Endodermal cell (in vitro differentiated cells): ENCODE data around the gene IFI6. TPM values are rescaled to one million over a fixed set of nuclear protein-coding genes. Genes with fewer than 3 reads are reported as not detected.

Experiments
- DNase-seq: peaks from one replicate; pipeline ENCODE4 v3.0.0-alpha.2; 2017
- H3K27ac ChIP-seq: 2 replicates; pipeline ENCODE4 v1.5.1; 2013; ENCODE audit warnings: mild to moderate bottlenecking, low read depth, low read length, moderate library complexity
- H3K27me3 ChIP-seq: 2 replicates; pipeline ENCODE4 v1.6.1; 2013; ENCODE audit warnings: mild to moderate bottlenecking, low read length, moderate library complexity; ENCODE audit not compliant: insufficient read depth, control insufficient read depth, poor library complexity, severe bottlenecking
- H3K36me3 ChIP-seq: 2 replicates; pipeline ENCODE4 v1.7.0; 2013; ENCODE audit warnings: mild to moderate bottlenecking, low read length, moderate library complexity; ENCODE audit not compliant: control insufficient read depth, insufficient read depth
- H3K4me1 ChIP-seq: one replicate; pipeline ENCODE4 v1.7.0; 2013; ENCODE audit warnings: low read length; ENCODE audit not compliant: control insufficient read depth, insufficient read depth
- H3K4me3 ChIP-seq: 2 replicates; pipeline ENCODE4 v1.5.1; 2013; ENCODE audit warnings: mild to moderate bottlenecking, low read length, moderate library complexity
- H3K9ac ChIP-seq: 2 replicates; pipeline ENCODE4 v1.6.1; 2013; ENCODE audit warnings: mild to moderate bottlenecking, low read length, moderate library complexity; ENCODE audit not compliant: poor library complexity, severe bottlenecking; ENCODE audit errors: extremely low read depth
- H3K9me3 ChIP-seq: 2 replicates; pipeline ENCODE4 v1.6.1; 2013; ENCODE audit warnings: mild to moderate bottlenecking, low read length, moderate library complexity; ENCODE audit not compliant: control insufficient read depth
- H3K27ac Mint-ChIP-seq: 2 replicates; pipeline ENCODE4 v1.8.0; 2020; ENCODE audit warnings: mixed read lengths
- H3K27me3 Mint-ChIP-seq: 2 replicates; pipeline ENCODE4 v1.8.0; 2021; ENCODE audit warnings: mild to moderate bottlenecking, mixed read lengths; ENCODE audit not compliant: insufficient read depth
- H3K36me3 Mint-ChIP-seq: 2 replicates; pipeline ENCODE4 v1.8.0; 2020; ENCODE audit warnings: low read depth, mixed read lengths
- H3K4me1 Mint-ChIP-seq: 2 replicates; pipeline ENCODE4 v1.8.0; 2020; ENCODE audit warnings: mixed read lengths
- H3K4me3 Mint-ChIP-seq: 2 replicates; pipeline ENCODE4 v1.8.0; 2020; ENCODE audit warnings: mild to moderate bottlenecking, moderate library complexity, mixed read lengths
- H3K9me3 Mint-ChIP-seq: 2 replicates; pipeline ENCODE4 v1.8.0; 2020; ENCODE audit warnings: mild to moderate bottlenecking, mixed read lengths
- CTCF ChIP-seq: fragments of 200-600 bp; sonication (generic); conservative IDR thresholded peaks from 2 replicates; pipeline ENCODE4 v1.5.0; 2021; ENCODE audit warnings: antibody characterized with exemption, mild to moderate bottlenecking
- WGBS, 2 experiments: methylation state at CpG; one replicate each; pipeline versions ENCODE4 v1.1.5 to v1.1.7; 2013; ENCODE audit warnings: missing lambda C conversion rate in 2 of 2, mixed read lengths in 1 of 2; ENCODE audit not compliant: insufficient coverage in 1 of 2, insufficient read length in 1 of 2; 5-methylcytosine and 5-hydroxymethylcytosine counted together
- total RNA-seq, 2 donors: library from RNA; stranded (reverse); fragmentation: NEBNext Ultra II Directional in 1 of 2; extraction: Animal tissue kit (Norgen Biotek cat#: 25700) in 1 of 2; gene quantifications; 2 replicates in 1 of 2; 3 replicates in 1 of 2; pipeline ENCODE4 v1.2.1, GENCODE V29; 2021

IFI6 gene
- total RNA-seq, 2 donors from 2014 or later: 0.71 to 1.1 TPM

GRCh38 chr1:27713869-27714513 lies 42.0 kb upstream of the IFI6 start:
- no peak overlapping the region for H3K9ac ChIP-seq
- TF ChIP-seq CTCF: no peak
- H3K9me3 Mint-ChIP-seq: peaks cover 8% of the 10 kb centered on the region
- DNase-seq: no peak
- no peak overlapping the region for H3K27ac Mint-ChIP-seq
- no peak overlapping the region for H3K27ac ChIP-seq
- 90 to 93% methylated on average over 3 of the region's 3 CpGs for WGBS, 2 experiments
- no peak overlapping the region for H3K4me3 Mint-ChIP-seq
- no peaks in the 10 kb centered on the region for H3K36me3 ChIP-seq
- H3K9me3 ChIP-seq: peaks cover 11% of the 10 kb centered on the region
- H3K4me3 ChIP-seq: no peak overlapping the region
- H3K27me3 Mint-ChIP-seq: peaks cover 14% of the 10 kb centered on the region
- no peaks in the 10 kb centered on the region for H3K4me1 ChIP-seq
- H3K4me1 Mint-ChIP-seq: peaks cover 6% of the 10 kb centered on the region
- H3K27me3 ChIP-seq: no peaks in the 10 kb centered on the region
- no peaks in the 10 kb centered on the region for H3K36me3 Mint-ChIP-seq

GRCh38 chr1:27713139-27713725 lies 41.2 kb upstream of the IFI6 start:
- no peak overlapping the region for H3K4me3 Mint-ChIP-seq
- Histone ChIP-seq H3K27ac (no peak overlapping the region), H3K9me3 (peaks cover 11% of the 10 kb centered on the region), H3K27me3 (no peaks in the 10 kb centered on the region), H3K36me3 (no peaks in the 10 kb centered on the region), H3K4me1 (no peaks in the 10 kb centered on the region), H3K9ac (no peak overlapping the region), H3K4me3 (no peak overlapping the region)
- DNase-seq: no peak
- H3K4me1 Mint-ChIP-seq: peaks cover 6% of the 10 kb centered on the region
- H3K9me3 Mint-ChIP-seq: peaks cover 14% of the 10 kb centered on the region
- H3K27ac Mint-ChIP-seq: no peak overlapping the region
- H3K36me3 Mint-ChIP-seq: no peaks in the 10 kb centered on the region
- 78 to 86% methylated on average over 1 to 3 of the region's 3 CpGs for WGBS, 2 experiments
- peaks cover 14% of the 10 kb centered on the region for H3K27me3 Mint-ChIP-seq
- no peak for TF ChIP-seq CTCF

DNA sequence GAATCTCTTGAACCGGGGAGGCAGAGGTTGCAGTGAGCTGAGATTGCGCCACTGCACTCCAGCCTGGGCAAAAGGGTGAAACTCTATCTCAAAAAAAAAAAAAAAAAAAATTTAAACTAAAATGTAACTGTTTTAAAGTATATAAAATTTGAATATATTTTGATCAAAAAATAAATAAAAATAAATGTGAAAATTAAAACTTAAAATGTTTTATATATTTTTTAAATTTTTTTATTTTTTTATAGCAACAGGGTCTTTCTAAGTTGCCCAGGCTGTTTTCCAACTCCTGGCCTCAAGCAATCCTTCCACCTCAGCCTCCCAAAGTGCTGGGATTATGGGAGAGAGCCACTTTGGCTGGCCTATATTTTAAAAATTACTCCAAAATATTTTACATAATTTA lies 38.6 kb upstream of the IFI6 start:
- H3K27ac Mint-ChIP-seq: no peak overlapping the region
- no peak overlapping the region for H3K27ac ChIP-seq
- H3K36me3 Mint-ChIP-seq: no peaks in the 10 kb centered on the region
- H3K9me3 ChIP-seq: no peaks in the 10 kb centered on the region
- no peaks in the 10 kb centered on the region for H3K4me1 ChIP-seq
- TF ChIP-seq CTCF: no peak
- peaks cover 6% of the 10 kb centered on the region for H3K27me3 Mint-ChIP-seq
- peaks cover 9% of the 10 kb centered on the region for H3K9me3 Mint-ChIP-seq
- no peak overlapping the region for H3K9ac ChIP-seq
- WGBS, 2 experiments: 100% methylated on average over 1 of the region's 2 CpGs; no CpG with 5 or more reads in 1 of the 2 experiments
- no peak for DNase-seq
- H3K4me3 Mint-ChIP-seq: no peak overlapping the region
- H3K4me1 Mint-ChIP-seq: peaks cover 6% of the 10 kb centered on the region
- H3K36me3 ChIP-seq: no peaks in the 10 kb centered on the region
- no peak overlapping the region for H3K4me3 ChIP-seq
- no peaks in the 10 kb centered on the region for H3K27me3 ChIP-seq
